SU-DHL-6 (cell line): ENCODE results near the gene RAD1.

Source experiments
- H2AFZ ChIP-seq: fragments of 200-600 bp; sonication (generic); 2 replicates; pipeline ENCODE4 v1.6.1; 2014; ENCODE audit warnings: low read depth, mild to moderate bottlenecking, moderate library complexity, mixed read lengths, antibody characterized with exemption, low read length; ENCODE audit not compliant: severe bottlenecking
- H3F3A ChIP-seq: fragments of 200-600 bp; shearing (Covaris generic); 2 replicates; pipeline ENCODE4 v1.6.0; 2016; ENCODE audit warnings: antibody characterized with exemption, mild to moderate bottlenecking; ENCODE audit not compliant: insufficient read depth
- H3K27ac ChIP-seq: fragments of 200-600 bp; sonication (generic); 2 replicates; pipeline ENCODE4 v1.5.1; 2016; ENCODE audit warnings: low read depth, mild to moderate bottlenecking, low read length, moderate library complexity, mixed read lengths
- H3K27me3 ChIP-seq: fragments of 200-600 bp; sonication (generic), shearing (Covaris generic); 2 replicates; pipeline ENCODE4 v1.6.0; 2014; ENCODE audit warnings: mild to moderate bottlenecking, low read length
- H3K36me3 ChIP-seq: fragments of 200-600 bp; sonication (generic); 2 replicates; pipeline ENCODE4 v1.6.1; 2014; ENCODE audit warnings: mild to moderate bottlenecking, low read length, mixed read lengths
- H3K4me2 ChIP-seq: fragments of 300-600, 200-600 bp; shearing (Covaris generic), sonication (generic); 2 replicates; pipeline ENCODE4 v1.6.0; 2014; ENCODE audit warnings: low read length, low read depth, mild to moderate bottlenecking; ENCODE audit not compliant: poor library complexity, severe bottlenecking
- H3K4me3 ChIP-seq: fragments of 200-600 bp; sonication (generic); 2 replicates; pipeline ENCODE4 v1.5.1; 2014; ENCODE audit warnings: antibody characterized with exemption, low read length, mild to moderate bottlenecking, mixed read lengths; ENCODE audit not compliant: insufficient read depth, poor library complexity, severe bottlenecking
- H3K79me2 ChIP-seq: fragments of 200-600 bp; sonication (generic); 2 replicates; pipeline ENCODE4 v1.6.1; 2014; ENCODE audit warnings: mild to moderate bottlenecking, low read length, moderate library complexity; ENCODE audit not compliant: insufficient read depth
- H3K9ac ChIP-seq: fragments of 200-600 bp; sonication (generic); 2 replicates; pipeline ENCODE4 v1.7.0; 2014; ENCODE audit warnings: mild to moderate bottlenecking, low read length
- H3K9me2 ChIP-seq: fragments of 200-600 bp; sonication (generic); replicated peaks from 2 replicates; pipeline ENCODE4 v1.6.1; 2014; ENCODE audit warnings: low read length; ENCODE audit not compliant: insufficient read depth
- H3K9me3 ChIP-seq: fragments of 200-600 bp; sonication (generic); 2 replicates; pipeline ENCODE4 v1.6.1; 2014; ENCODE audit warnings: low read length, mixed read lengths; ENCODE audit not compliant: insufficient read depth
- H4K20me1 ChIP-seq: fragments of 200-600 bp; sonication (generic); 2 replicates; pipeline ENCODE4 v1.6.1; 2014; ENCODE audit warnings: low read depth, mild to moderate bottlenecking, antibody characterized with exemption, low read length, moderate library complexity, mixed read lengths
- CTCF ChIP-seq: fragments of 200-600 bp; sonication (generic); IDR thresholded peaks from one replicate; pipeline ENCODE4 v1.5.1; 2017; ENCODE audit warnings: antibody characterized with exemption, mild to moderate bottlenecking, low read length, moderate library complexity; ENCODE audit not compliant: insufficient read depth, poor library complexity, severe bottlenecking
- EZH2phosphoT487 ChIP-seq: fragments of 200-600 bp; sonication (generic), shearing (Covaris generic); conservative IDR thresholded peaks from 2 replicates; pipeline ENCODE4 v1.6.1; 2018; ENCODE audit warnings: mild to moderate bottlenecking, antibody characterized with exemption, low read length, moderate library complexity, mixed read lengths

RAD1 gene

GRCh38 chr5:34930462-34930844 lies 15.1 kb upstream of the RAD1 start:
- H3F3A ChIP-seq: peaks cover 32% of the 10 kb centered on the region
- H4K20me1 ChIP-seq: peaks cover 6% of the 10 kb centered on the region
- peaks cover 21% of the 10 kb centered on the region; the same call in 1 of the 2 replicates for H3K36me3 ChIP-seq

GRCh38 chr5:34929720-34930461 lies 14.6 kb upstream of the RAD1 start:
- H3K79me2 ChIP-seq: peaks cover 41% of the 10 kb centered on the region
- H2AFZ ChIP-seq: peak overlapping the region; percentile 91
- peak overlapping the region; percentile 96 for H3K9ac ChIP-seq

More at GRCh38 chr5:34930462-34930844, 15.1 kb upstream of the RAD1 start:
- no peaks in the 10 kb centered on the region for H3K27me3 ChIP-seq
- peak overlapping the region; percentile 64 for H3K27ac ChIP-seq
- H2AFZ ChIP-seq: peak overlapping the region; percentile 91
- H3K9me3 ChIP-seq: no peaks in the 10 kb centered on the region
- peak overlapping the region; percentile 86 for H3K4me3 ChIP-seq
- H3K79me2 ChIP-seq: peaks cover 41% of the 10 kb centered on the region
- TF ChIP-seq EZH2phosphoT487: no peak
- no peak for TF ChIP-seq CTCF
- H3K4me2 ChIP-seq: peak overlapping the region; percentile 83
- H3K9ac ChIP-seq: peak overlapping the region; percentile 96
- H3K9me2 ChIP-seq: no peaks in the 10 kb centered on the region

DNA sequence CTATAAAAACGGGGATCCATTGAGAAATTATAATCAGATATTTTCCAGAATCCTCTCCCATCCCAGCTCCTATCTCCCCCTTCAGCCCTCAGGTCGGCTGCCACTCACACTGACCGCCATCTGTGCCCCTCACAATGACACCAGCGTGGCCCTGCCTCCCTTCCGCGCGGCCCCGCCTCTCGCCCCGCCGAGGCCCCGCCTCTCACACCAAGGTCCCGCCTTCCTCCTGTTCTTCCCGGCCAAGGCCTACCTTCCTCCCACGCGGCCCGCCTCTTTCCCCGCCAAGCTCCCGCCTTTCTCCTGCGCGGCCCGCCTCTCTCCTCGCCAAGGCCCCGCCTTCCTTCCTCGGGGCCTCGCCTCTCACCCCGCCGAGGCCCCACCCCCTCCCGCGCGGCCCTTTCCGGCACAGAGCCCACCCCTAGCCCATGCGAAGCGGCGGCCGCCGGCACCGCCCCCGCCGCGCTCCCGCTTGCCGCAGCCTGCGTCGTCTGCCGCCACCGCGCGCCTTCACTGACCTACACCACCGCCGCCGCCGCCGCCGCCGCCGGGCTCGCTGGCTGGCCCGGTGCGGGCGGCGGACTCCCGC lies 13.9 kb upstream of the RAD1 start, which contains the start of gene DNAJC21:
Gene DNAJC21, plus strand, starts transcription at position 426 of the 586 bp plus-strand sequence. CDS start 261 bp downstream, outside the sequence.
- Histone ChIP-seq H3K79me2 (peaks cover 36% of the 10 kb centered on the region), H3K36me3 (peaks cover 29% of the 10 kb centered on the region), H3K9me2 (no peaks in the 10 kb centered on the region), H3K4me2 (peak within 1 kb of the TSS; percentile 83), H3K9me3 (no peaks in the 10 kb centered on the region), H3K4me3 (peak within 1 kb of the TSS; percentile 86), H3K27me3 (no peaks in the 10 kb centered on the region), H3K27ac (peak within 1 kb of the TSS; percentile 64), H4K20me1 (peaks cover 6% of the 10 kb centered on the region), H3K9ac (peak within 1 kb of the TSS; percentile 96), H2AFZ (peak within 1 kb of the TSS; percentile 91), H3F3A (peaks cover 45% of the 10 kb centered on the region)
- no peak for TF ChIP-seq EZH2phosphoT487
- TF ChIP-seq CTCF: no peak

More at GRCh38 chr5:34929720-34930461, 14.6 kb upstream of the RAD1 start:
- Histone ChIP-seq H4K20me1 (peaks cover 6% of the 10 kb centered on the region), H3K4me2 (peak overlapping the region; percentile 83), H3K4me3 (peak overlapping the region; percentile 86), H3K36me3 (peaks cover 22% of the 10 kb centered on the region), H3K9me3 (no peaks in the 10 kb centered on the region), H3K27me3 (no peaks in the 10 kb centered on the region), H3F3A (peaks cover 38% of the 10 kb centered on the region), H3K9me2 (no peaks in the 10 kb centered on the region), H3K27ac (peak overlapping the region; percentile 64)
- TF ChIP-seq EZH2phosphoT487 (no peak), CTCF (no peak)
